Stromal cell of bone marrow (primary cell): ENCODE data around the gene SEMA4B.

Experiments used
- DNase-seq: peaks from one replicate; pipeline ENCODE4 v3.0.0-alpha.2; 2012; ENCODE audit warnings: low read depth

SEMA4B gene

DNA sequence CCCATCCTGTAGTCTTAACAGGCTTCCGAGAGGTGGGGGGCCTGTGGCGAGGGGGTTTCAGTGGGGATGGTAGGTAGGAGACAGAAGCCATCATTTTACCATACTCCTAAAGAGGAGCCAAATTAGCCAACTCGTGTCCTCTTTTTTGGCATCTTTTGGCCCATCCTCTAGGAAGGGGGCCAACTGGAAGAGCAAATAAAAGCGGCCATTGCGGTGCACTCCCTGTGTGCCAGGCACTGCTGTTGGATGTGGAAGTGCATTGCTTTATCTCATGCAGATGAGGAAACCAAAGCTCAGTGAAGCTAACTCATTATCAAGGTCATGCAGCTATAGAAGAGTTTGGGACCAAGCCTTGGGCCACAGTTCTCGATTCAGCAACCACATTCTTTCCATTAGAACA, 6.1 kb downstream of the SEMA4B start:
- DNase-seq, result no peak

GRCh38 chr15:90208356-90208755, 7.2 kb downstream of the SEMA4B start:
- no peak for DNase-seq

- DNase-seq, result no peak
Observed at GRCh38 chr15:90209591-90209990, 8.5 kb downstream of the SEMA4B start.

GRCh38 chr15:90210593-90210992, 9.5 kb downstream of the SEMA4B start:
- DNase-seq, result no peak

DNA sequence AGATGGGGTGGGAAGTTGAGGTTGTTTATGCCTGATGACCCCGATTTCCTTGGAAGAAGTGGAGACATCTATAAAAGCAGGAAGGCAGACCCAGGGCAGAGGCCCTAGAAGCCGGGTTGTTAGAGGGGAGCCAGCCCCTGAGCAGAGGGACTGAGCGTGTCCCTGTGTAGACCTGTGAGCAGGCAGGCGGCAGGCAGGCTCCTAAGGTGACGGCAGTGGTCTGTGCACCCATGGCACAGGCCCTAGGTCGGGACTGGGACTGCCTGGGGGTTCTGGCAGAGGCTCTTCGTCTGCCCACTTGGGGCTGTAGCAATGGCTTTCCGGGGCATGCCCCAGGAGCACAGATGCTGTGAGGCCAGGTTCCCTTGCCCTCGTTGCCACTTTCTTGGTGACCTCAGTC, 9.9 kb downstream of the SEMA4B start:
- DNase-seq, result no peak

GRCh38 chr15:90211440-90212143, 10.5 kb downstream of the SEMA4B start:
- DNase-seq, result no peak

DNA sequence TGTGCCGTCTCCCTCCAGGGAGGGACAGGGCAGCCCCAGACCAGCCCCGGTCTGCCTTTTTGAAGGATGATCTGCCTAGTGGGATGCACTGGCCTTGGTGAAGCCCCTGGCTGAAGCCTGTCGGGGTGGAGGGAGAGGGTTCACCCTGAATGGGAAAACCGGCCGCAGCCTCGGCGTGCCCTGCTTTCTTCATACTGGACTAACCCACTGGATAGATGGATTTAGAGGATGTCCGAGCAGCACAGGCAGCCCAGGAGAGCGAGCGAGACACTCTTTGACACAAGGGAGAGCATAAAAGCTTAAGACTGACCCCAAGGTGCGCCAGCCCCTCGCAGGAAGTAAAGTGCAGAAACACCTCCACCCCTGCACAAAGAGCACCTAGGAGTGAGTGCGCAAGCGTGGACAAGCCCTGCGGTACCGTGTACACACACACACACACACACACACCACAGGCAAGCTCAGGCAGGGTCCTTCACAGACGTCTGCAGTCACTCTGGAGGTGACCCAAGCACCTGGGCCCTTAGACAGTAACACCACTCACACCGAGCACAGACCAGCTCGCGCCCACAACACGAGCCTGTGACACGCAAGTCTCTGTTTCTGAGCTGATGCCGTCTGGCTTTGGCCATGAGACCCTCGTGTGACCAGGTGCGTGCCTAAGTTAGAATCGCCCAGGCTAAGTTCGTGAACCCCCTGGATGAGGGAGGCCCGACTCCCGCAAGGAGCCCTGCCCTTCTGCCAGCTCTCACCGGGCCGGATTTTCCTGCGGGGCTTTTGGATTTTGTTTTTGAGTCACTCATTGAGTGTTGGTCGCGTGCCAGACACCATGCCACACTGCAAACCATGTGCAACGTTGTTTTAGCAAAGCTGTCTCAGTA, 11.3 kb downstream of the SEMA4B start:
- DNase-seq, result no peak

GRCh38 chr15:90213122-90213817, 12.1 kb downstream of the SEMA4B start:
- DNase-seq, result no peak

- no peak for DNase-seq
Observed at GRCh38 chr15:90213818-90214204, 12.7 kb downstream of the SEMA4B start.

- no peak for DNase-seq
Observed at GRCh38 chr15:90214553-90215196, 13.5 kb downstream of the SEMA4B start.

- no peak for DNase-seq
Observed at GRCh38 chr15:90217671-90218394, 16.7 kb downstream of the SEMA4B start.

DNA sequence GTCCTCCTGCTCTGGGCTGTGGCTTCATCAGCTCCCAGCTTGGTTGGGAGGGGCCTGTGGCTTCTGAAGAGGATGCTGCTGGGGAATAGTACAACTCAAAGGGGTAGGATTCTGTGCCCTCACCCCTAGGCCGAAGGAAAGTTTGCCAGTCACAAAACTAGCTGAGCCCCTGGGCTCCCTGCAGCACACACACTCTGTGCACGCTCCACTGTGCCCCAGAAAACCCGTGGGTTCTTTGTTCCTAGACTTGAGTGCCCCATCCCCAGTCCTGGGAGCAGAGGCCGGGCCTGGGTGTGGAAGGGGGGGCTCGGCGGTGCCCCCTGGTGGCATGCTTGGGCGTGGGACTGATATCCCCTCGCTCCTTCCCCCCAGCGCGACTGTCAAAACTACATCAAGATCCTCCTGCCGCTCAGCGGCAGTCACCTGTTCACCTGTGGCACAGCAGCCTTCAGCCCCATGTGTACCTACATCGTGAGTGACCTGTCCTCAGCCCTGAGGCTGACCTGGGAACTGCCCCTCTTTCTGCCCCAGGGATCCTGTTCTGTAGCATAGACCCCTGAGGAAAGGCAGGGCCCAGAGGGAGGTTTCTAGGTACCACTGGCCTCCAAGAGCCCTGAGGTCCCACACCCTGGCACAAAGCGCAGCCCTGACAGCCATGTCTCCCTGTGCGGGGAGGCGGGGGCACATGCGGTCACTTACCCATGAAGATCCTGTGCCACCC, 18.5 kb downstream of the SEMA4B start:
- DNase-seq, result no peak

DNA sequence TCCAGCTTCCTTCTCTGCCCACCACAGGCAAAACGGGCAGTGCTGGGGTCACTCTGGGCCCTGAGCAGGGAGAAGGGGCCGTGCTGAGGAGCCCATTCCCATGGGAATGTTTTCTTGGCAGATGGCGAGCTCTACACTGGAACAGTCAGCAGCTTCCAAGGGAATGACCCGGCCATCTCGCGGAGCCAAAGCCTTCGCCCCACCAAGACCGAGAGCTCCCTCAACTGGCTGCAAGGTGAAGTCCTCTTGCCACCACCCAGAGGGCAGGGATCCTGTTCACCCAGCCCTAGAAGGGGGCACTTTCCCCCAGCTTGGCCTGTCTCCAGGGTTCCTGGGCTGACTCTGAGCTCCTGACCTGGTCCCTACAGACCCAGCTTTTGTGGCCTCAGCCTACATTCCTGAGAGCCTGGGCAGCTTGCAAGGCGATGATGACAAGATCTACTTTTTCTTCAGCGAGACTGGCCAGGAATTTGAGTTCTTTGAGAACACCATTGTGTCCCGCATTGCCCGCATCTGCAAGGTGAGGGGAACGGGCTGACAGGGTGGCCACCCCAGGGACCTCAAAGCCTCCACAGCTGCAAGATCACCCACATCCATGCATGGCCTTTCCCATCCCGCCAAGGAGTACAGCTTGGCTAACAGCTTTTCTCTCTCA, 20.2 kb downstream of the SEMA4B start:
- DNase-seq, result peak; percentile 86

DNA sequence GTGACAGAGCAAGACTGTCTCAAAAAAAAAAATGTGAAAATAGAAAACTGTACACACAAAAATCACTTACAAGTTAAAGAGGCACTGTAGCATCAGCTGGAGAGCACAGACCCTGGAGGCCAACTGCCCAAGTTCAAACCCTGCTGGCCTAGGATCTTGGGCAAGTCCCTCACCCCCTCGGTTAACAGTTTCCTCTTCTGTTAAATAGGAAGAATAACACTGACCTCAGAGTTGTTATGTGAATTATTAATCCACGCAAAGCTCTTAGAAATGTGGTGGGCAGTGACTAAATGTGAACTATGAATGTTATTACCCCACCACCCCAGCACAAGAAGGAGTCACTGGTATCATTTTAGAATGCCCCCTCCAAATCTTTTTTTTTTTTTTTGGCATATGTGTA, 21.4 kb downstream of the SEMA4B start:
- no peak for DNase-seq

DNA sequence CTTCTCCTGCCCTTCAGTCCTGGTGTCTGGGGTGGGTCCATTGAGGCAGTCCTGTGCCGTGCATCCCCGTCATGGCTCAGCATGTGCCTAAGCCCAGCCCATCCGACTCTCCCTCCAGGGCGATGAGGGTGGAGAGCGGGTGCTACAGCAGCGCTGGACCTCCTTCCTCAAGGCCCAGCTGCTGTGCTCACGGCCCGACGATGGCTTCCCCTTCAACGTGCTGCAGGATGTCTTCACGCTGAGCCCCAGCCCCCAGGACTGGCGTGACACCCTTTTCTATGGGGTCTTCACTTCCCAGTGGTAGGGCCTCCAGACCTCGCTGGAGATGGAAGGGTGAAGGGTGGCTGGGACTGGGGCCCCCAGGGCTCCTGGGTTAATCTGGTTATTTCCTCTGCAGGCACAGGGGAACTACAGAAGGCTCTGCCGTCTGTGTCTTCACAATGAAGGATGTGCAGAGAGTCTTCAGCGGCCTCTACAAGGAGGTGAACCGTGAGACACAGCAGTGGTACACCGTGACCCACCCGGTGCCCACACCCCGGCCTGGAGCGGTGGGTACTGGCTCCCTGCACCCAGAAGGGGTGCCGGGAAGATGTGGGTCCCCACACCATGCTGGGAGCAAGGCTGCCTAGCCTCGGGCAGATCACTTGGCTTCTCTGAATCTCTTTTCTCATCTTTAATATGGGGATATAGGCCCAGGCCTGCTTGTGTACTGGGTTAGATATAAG, 22.5 kb downstream of the SEMA4B start:
- no peak for DNase-seq

GRCh38 chr15:90225047-90225446, 23.9 kb downstream of the SEMA4B start:
- no peak for DNase-seq

DNA sequence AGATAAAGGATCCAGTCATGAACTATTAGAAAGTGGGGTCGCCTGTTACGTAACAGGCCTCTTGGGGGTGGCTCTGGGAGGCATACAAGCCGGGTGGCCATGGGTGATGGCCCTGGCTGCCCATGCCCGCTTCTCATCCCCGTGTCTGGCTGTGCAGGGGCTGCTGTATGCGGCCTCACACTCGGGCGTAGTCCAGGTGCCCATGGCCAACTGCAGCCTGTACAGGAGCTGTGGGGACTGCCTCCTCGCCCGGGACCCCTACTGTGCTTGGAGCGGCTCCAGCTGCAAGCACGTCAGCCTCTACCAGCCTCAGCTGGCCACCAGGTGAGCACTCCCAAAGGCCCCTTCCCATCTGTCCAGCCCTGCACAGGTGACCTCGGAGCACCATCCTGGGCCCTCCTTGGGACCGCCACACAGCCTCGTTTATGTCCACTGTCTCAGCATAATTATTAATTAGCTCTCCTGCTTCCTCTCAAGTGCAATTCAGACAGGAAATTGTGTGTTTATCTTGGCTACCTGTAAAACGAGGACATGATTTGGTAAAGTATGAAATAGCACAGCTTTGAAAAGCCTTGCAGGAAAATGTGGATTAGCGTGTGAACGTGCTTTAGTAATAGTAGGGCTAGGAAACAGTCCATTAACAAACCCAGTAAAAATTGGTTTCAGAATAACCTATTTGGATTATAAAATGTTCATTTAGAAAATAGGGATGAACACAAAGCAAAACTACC, 24.5 kb downstream of the SEMA4B start:
- DNase-seq, result no peak

- no peak for DNase-seq
Observed at GRCh38 chr15:90227336-90227735, 26.2 kb downstream of the SEMA4B start.
